Nephron (organoid): ENCODE measurements around the gene CDC7.
A peak's percentile ranks its signal among the peaks of the same experiment; 100 is the strongest.

Experiments
- H3K27ac Mint-ChIP-seq, 3 experiments: 2 replicates each; pipeline ENCODE4 v1.8.0; 2020; ENCODE audit warnings: mixed read lengths in 3 of 3, mild to moderate bottlenecking in 2 of 3, moderate library complexity in 1 of 3
- H3K27me3 Mint-ChIP-seq: 2 replicates; pipeline ENCODE4 v1.8.0; 2021; ENCODE audit warnings: low read depth, mild to moderate bottlenecking, moderate library complexity, mixed read lengths
- H3K36me3 Mint-ChIP-seq: 2 replicates; pipeline ENCODE4 v1.8.0; 2020; ENCODE audit warnings: low read depth, mixed read lengths
- H3K4me1 Mint-ChIP-seq: 2 replicates; pipeline ENCODE4 v1.8.0; 2020; ENCODE audit warnings: mixed read lengths
- H3K4me3 Mint-ChIP-seq, 3 experiments: 2 replicates each; pipeline ENCODE4 v1.8.0; 2020; ENCODE audit warnings: mild to moderate bottlenecking in 3 of 3, mixed read lengths in 3 of 3, moderate library complexity in 2 of 3
- H3K9me3 Mint-ChIP-seq: 2 replicates; pipeline ENCODE4 v1.8.0; 2020; ENCODE audit warnings: mixed read lengths
- CTCF ChIP-seq, 3 experiments: fragments of 200-600 bp; sonication (generic); IDR thresholded peaks; one replicate each; pipeline ENCODE4 v1.5.0; 2021; ENCODE audit warnings: antibody characterized with exemption in 3 of 3; ENCODE audit not compliant: unreplicated experiment in 3 of 3

Gene CDC7

GRCh38 chr1:91499904-91500755 lies 521 bp upstream of the CDC7 start:
- peaks cover 24% of the 10 kb centered on the region for H3K4me1 Mint-ChIP-seq
- TF ChIP-seq CTCF (IDR thresholded peaks at IDR 0.05; ENCODE audit: unreplicated experiment in 3 of 3) = no peak
- H3K9me3 Mint-ChIP-seq = no peaks in the 10 kb centered on the region
- H3K27ac Mint-ChIP-seq = no peak overlapping the region
- H3K36me3 Mint-ChIP-seq = no peaks in the 10 kb centered on the region
- no peaks in the 10 kb centered on the region for H3K27me3 Mint-ChIP-seq
- H3K4me3 Mint-ChIP-seq = no peak overlapping the region

- H3K27me3 Mint-ChIP-seq = no peaks in the 10 kb centered on the region
These were observed 836 bp downstream of the CDC7 start for GRCh38 chr1:91501523-91501851.

GRCh38 chr1:91501971-91502671 lies 1.5 kb downstream of the CDC7 start:
- H3K27ac Mint-ChIP-seq = peak overlapping the region in 2 of 3 experiments; percentile 77 to 78
- H3K36me3 Mint-ChIP-seq = no peaks in the 10 kb centered on the region
- no peaks in the 10 kb centered on the region for H3K27me3 Mint-ChIP-seq
- TF ChIP-seq CTCF (IDR thresholded peaks at IDR 0.05; ENCODE audit: unreplicated experiment in 3 of 3) = no peak
- peaks cover 25% of the 10 kb centered on the region for H3K4me1 Mint-ChIP-seq
- H3K4me3 Mint-ChIP-seq = peak overlapping the region in 1 of 3 experiments; percentile 80
- no peaks in the 10 kb centered on the region for H3K9me3 Mint-ChIP-seq

More at GRCh38 chr1:91501523-91501851, 836 bp downstream of the CDC7 start:
- H3K27ac Mint-ChIP-seq = no peak overlapping the region
- no peaks in the 10 kb centered on the region for H3K36me3 Mint-ChIP-seq
- H3K4me1 Mint-ChIP-seq = peaks cover 25% of the 10 kb centered on the region
- TF ChIP-seq CTCF (IDR thresholded peaks at IDR 0.05; ENCODE audit: unreplicated experiment in 3 of 3) = peak in 2 of 3 experiments; percentile 21 to 26
- H3K4me3 Mint-ChIP-seq = no peak overlapping the region
- no peaks in the 10 kb centered on the region for H3K9me3 Mint-ChIP-seq

GRCh38 chr1:91502672-91503184 lies 2.1 kb downstream of the CDC7 start:
- peak overlapping the region in 2 of 3 experiments; percentile 77 to 78 for H3K27ac Mint-ChIP-seq
- H3K27me3 Mint-ChIP-seq = no peaks in the 10 kb centered on the region
- H3K4me1 Mint-ChIP-seq = peaks cover 25% of the 10 kb centered on the region
- no peaks in the 10 kb centered on the region for H3K36me3 Mint-ChIP-seq
- no peak for TF ChIP-seq CTCF (IDR thresholded peaks at IDR 0.05; ENCODE audit: unreplicated experiment in 3 of 3)
- H3K9me3 Mint-ChIP-seq = no peaks in the 10 kb centered on the region
- peak overlapping the region in 1 of 3 experiments; percentile 80 for H3K4me3 Mint-ChIP-seq

- no peak for TF ChIP-seq CTCF (IDR thresholded peaks at IDR 0.05; ENCODE audit: unreplicated experiment in 3 of 3)
- H3K27ac Mint-ChIP-seq = no peak overlapping the region
- H3K4me3 Mint-ChIP-seq = no peak overlapping the region
- peaks cover 25% of the 10 kb centered on the region for H3K4me1 Mint-ChIP-seq
- no peaks in the 10 kb centered on the region for H3K27me3 Mint-ChIP-seq
- H3K36me3 Mint-ChIP-seq = no peaks in the 10 kb centered on the region
- no peaks in the 10 kb centered on the region for H3K9me3 Mint-ChIP-seq
These were observed 2.8 kb downstream of the CDC7 start for GRCh38 chr1:91503332-91503900.
